H1 (cell line): ENCODE data around the gene TP63. TPM values are rescaled to one million over a fixed set of nuclear protein-coding genes. Genes with fewer than 3 reads are reported as not detected.

Experiments
- ASH2L ChIP-seq: fragments of 200-600, 300-600 bp; sonication (generic); IDR thresholded peaks from one replicate; pipeline ENCODE4 v1.7.1; 2017; ENCODE audit warnings: low read length
- EGR1 ChIP-seq: IDR thresholded peaks from 2 replicates; pipeline ENCODE4 v1.6.1; 2011; ENCODE audit warnings: low read depth, low read length, borderline replicate concordance
- HDAC2 ChIP-seq, 2 experiments: fragments of 300-600 bp in 1 of 2; sonication (generic) in 1 of 2; IDR thresholded peaks; 2 replicates each; pipeline ENCODE4 v1.6.1; 2011 to 2012; ENCODE audit warnings: low read depth in 2 of 2, low read length in 2 of 2, mild to moderate bottlenecking in 2 of 2, moderate library complexity in 2 of 2, borderline replicate concordance in 1 of 2, inconsistent platforms in 1 of 2
- KDM1A ChIP-seq: fragments of 200-600, 300-600 bp; sonication (generic); IDR thresholded peaks from 2 replicates; pipeline ENCODE4 v1.7.1; 2016; ENCODE audit warnings: mild to moderate bottlenecking, low read length, borderline replicate concordance
- SIX5 ChIP-seq: IDR thresholded peaks from 2 replicates; pipeline ENCODE4 v1.6.1; 2011; ENCODE audit warnings: mild to moderate bottlenecking, low read depth, low read length
- TCF12 ChIP-seq: IDR thresholded peaks from 2 replicates; pipeline ENCODE4 v1.6.1; 2011; ENCODE audit warnings: low read depth, mild to moderate bottlenecking, low read length
- polyA plus RNA-seq, 7 experiments: library from polyadenylated mRNA; depleted of rRNA in 3 of 7; stranded (reverse) in 5 of 7; unstranded in 2 of 7; fragments of >200 nt in 5 of 7; fragments of 200-250 nt in 2 of 7; gene quantifications; 1 replicate in 5 of 7; 2 replicates in 1 of 7; 4 replicates in 1 of 7; pipeline versions ENCODE4 v1.2.1 to v1.2.3, GENCODE V29; 2011 to 2013; ENCODE audit warnings: missing spikeins in 2 of 7, mixed read lengths in 2 of 7
- total RNA-seq: library from RNA; stranded (reverse); fragmentation: NEBNext Ultra II Directional; extraction: Animal tissue kit (Norgen Biotek cat#: 25700); gene quantifications from 2 replicates; pipeline ENCODE4 v1.2.1, GENCODE V29; 2021
- TF ChIP-seq, protein P1 (sequence below): IDR thresholded peaks from 2 replicates; pipeline ENCODE4 v1.6.1; 2012; ENCODE audit warnings: low read length, inconsistent platforms

Gene TP63
- total and polyA plus RNA-seq, 2 of the 8 experiments (the other 6 are each of a cell fraction or from before 2014, with no cell fraction given), result not detected

DNA sequence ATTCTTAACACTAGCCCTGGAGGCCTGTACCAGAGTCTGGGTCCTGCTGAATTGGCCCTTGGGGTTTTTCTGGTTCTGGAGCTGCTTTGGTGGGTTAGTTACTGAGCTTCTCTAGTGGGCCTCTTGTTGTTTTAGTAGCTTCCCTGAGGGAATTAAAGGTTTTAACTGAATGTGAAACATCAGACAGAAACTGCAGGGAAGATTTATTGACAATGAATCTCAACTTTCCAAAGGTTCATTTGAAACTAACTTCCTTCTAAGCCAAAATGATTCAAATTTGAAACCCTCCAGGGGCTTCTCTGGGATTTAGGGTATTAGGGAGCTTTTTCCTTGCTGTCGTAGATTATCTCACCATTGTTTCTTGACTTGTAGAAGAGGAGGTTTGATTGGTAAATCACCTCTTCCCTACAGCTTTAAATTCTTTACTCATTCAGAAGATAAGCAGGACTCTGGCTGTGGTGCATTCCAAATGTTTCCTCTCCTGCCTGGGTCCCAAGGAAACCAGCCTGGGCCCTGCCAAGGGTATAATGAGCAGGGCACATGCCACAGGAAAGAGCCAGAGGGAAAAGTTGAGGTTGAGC, 71.0 kb downstream of the TP63 start (continued):
- TF ChIP-seq EGR1, result no peak
- TF ChIP-seq SIX5, result no peak
- TF ChIP-seq ASH2L, result no peak
- no peak for TF ChIP-seq TCF12
- TF ChIP-seq, protein P1, sequence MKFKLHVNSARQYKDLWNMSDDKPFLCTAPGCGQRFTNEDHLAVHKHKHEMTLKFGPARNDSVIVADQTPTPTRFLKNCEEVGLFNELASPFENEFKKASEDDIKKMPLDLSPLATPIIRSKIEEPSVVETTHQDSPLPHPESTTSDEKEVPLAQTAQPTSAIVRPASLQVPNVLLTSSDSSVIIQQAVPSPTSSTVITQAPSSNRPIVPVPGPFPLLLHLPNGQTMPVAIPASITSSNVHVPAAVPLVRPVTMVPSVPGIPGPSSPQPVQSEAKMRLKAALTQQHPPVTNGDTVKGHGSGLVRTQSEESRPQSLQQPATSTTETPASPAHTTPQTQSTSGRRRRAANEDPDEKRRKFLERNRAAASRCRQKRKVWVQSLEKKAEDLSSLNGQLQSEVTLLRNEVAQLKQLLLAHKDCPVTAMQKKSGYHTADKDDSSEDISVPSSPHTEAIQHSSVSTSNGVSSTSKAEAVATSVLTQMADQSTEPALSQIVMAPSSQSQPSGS, result no peak
- no peak for TF ChIP-seq HDAC2 (IDR thresholded peaks at IDR 0.05; ENCODE audit: borderline replicate concordance in 1 of 2, low read depth in 2 of 2, low read length in 2 of 2)
- TF ChIP-seq KDM1A, result no peak
- TF ChIP-seq, all 59 proteins: peak for 0
